Retinal pigment epithelial cell (primary cell): ENCODE measurements around the gene GABRB2.
"Not testable (repeated sequence)": the region's sequence is repeated elsewhere in the genome, so short reads cannot be mapped to it uniquely, and the experiment has no call there.

Source experiments
- DNase-seq: peaks from one replicate; pipeline ENCODE4 v3.0.0-alpha.2; 2010; ENCODE audit warnings: low read depth
- H3K4me3 ChIP-seq: 2 replicates; pipeline ENCODE4 v1.5.1; 2011; ENCODE audit warnings: mild to moderate bottlenecking, low read length, control low read depth, moderate library complexity
- TF ChIP-seq, protein P1 (sequence below): conservative IDR thresholded peaks from 2 replicates; pipeline ENCODE4 v1.5.1; 2011; ENCODE audit warnings: low read depth, low read length, control low read depth, inconsistent platforms

Gene GABRB2

DNA sequence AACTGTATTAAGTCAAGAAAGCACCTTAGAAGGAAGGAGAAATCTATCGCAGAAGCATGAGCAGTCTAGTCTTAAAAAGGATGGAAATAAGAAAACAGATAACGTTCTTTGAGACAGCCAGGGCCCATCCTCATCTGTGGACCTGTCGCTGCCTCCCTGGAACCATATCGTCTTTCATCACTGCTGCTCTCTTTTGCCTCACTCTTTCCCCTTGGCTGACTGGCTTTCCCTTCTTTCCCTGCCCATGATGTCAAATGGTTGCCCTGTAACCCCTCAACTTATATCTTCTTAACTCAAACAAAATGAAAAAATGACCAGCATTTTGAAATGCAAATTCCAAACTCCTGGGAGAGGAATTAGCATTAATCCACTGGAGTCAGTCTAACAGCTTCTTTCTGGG, 299.8 kb downstream of the GABRB2 start:
- H3K4me3 ChIP-seq, result no peak overlapping the region
- no peak for DNase-seq
- TF ChIP-seq, protein P1, sequence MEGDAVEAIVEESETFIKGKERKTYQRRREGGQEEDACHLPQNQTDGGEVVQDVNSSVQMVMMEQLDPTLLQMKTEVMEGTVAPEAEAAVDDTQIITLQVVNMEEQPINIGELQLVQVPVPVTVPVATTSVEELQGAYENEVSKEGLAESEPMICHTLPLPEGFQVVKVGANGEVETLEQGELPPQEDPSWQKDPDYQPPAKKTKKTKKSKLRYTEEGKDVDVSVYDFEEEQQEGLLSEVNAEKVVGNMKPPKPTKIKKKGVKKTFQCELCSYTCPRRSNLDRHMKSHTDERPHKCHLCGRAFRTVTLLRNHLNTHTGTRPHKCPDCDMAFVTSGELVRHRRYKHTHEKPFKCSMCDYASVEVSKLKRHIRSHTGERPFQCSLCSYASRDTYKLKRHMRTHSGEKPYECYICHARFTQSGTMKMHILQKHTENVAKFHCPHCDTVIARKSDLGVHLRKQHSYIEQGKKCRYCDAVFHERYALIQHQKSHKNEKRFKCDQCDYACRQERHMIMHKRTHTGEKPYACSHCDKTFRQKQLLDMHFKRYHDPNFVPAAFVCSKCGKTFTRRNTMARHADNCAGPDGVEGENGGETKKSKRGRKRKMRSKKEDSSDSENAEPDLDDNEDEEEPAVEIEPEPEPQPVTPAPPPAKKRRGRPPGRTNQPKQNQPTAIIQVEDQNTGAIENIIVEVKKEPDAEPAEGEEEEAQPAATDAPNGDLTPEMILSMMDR, result no peak

DNA sequence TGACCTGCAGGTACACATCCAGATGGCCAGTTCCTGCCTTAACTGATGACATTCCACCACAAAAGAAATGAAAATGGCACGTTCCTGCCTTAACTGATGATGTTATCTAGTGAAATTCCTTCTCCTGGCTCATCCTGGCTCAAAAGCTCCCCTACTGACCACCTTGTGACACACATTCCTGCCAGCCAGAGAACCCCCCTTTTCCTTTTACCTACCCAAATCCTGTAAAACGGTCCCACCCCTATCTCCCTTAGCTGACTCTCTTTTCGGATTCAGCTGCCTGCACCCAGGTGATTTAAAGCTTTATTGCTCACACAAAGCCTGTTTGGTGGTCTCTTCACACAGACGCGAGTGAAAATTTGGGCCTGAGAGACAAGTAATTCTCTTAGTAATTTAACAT, 300.7 kb downstream of the GABRB2 start:
- not testable (repeated sequence) for DNase-seq, H3K4me3 ChIP-seq
